Kidney (tissue), 14 donors: ENCODE results near the gene MINDY4. TPM values are rescaled to one million over a fixed set of nuclear protein-coding genes. Genes with fewer than 3 reads are reported as not detected.

Source experiments
- DNase-seq, 5 donors: peaks; one replicate each; pipeline ENCODE4 v3.0.0-alpha.2; 2013 to 2020
- FAIRE-seq: peaks from 2 replicates; lab custom pipeline; 2012; peaks lifted over from hg19 to GRCh38; lab: Jason Lieb, UNC
- H3K27ac ChIP-seq, 2 donors: one replicate each; pipeline ENCODE4 v1.7.0; 2013; ENCODE audit warnings: low read depth in 2 of 2, low read length in 2 of 2, inconsistent platforms in 1 of 2
- H3K27me3 ChIP-seq: one replicate; pipeline ENCODE4 v1.7.1; 2013; ENCODE audit warnings: low read length, inconsistent platforms; ENCODE audit not compliant: control insufficient read depth, insufficient read depth
- H3K36me3 ChIP-seq, 3 donors: one replicate each; pipeline versions ENCODE4 v1.7.0 to v1.7.1; 2013; ENCODE audit warnings: low read length in 3 of 3, control low read depth in 1 of 3, inconsistent platforms in 1 of 3; ENCODE audit not compliant: insufficient read depth in 3 of 3, control insufficient read depth in 2 of 3
- H3K4me1 ChIP-seq, 3 donors: one replicate each; pipeline versions ENCODE4 v1.7.0 to v1.7.1; 2013; ENCODE audit warnings: low read length in 3 of 3, inconsistent platforms in 1 of 3, low read depth in 1 of 3; ENCODE audit not compliant: control insufficient read depth in 2 of 3, insufficient read depth in 2 of 3
- H3K4me3 ChIP-seq, 3 donors: one replicate each; pipeline versions ENCODE4 v1.7.0 to v1.8.1; 2013; ENCODE audit warnings: low read length in 3 of 3, control low read depth in 1 of 3, inconsistent platforms in 1 of 3
- H3K9ac ChIP-seq, 3 donors: one replicate each; pipeline versions ENCODE4 v1.7.0 to v1.7.1; 2013; ENCODE audit warnings: low read length in 3 of 3, control low read depth in 1 of 3, inconsistent platforms in 1 of 3
- H3K9me3 ChIP-seq, 3 donors: one replicate each; pipeline versions ENCODE4 v1.7.0 to v1.7.1; 2013; ENCODE audit warnings: low read length in 3 of 3, control low read depth in 1 of 3, inconsistent platforms in 1 of 3; ENCODE audit not compliant: control insufficient read depth in 2 of 3, insufficient read depth in 1 of 3
- intact Hi-C: fragments of 100-400 bp; cut with DNase I; formaldehyde crosslinking; loops from one replicate; pipeline ENCODE4 v1.11.1; 2022
- polyA plus RNA-seq: library from polyadenylated mRNA; stranded (reverse); fragments of 350-450 nt; fragmentation: Illumina TruSeq; extraction: RNeasy Lipid Tissue Mini Kit (QIAGEN cat#74804); gene quantifications from one replicate; pipeline ENCODE4 v1.2.3, GENCODE V29; 2014; ENCODE audit warnings: low read depth, low replicate concordance; ENCODE audit not compliant: insufficient read depth
- total RNA-seq: library from RNA; stranded (reverse); fragmentation: NEBNext Ultra II Directional; extraction: Animal tissue kit (Norgen Biotek cat#: 25700); gene quantifications from one replicate; pipeline ENCODE4 v1.2.1, GENCODE V29; 2021
- TF ChIP-seq, protein P1 (sequence below): IDR thresholded peaks from 3 replicates; pipeline ENCODE4 v1.5.1; 2012; ENCODE audit warnings: mild to moderate bottlenecking, moderate library complexity, borderline replicate concordance; ENCODE audit not compliant: insufficient read depth; ENCODE audit errors: extremely low read depth
- donor health status: control.
- donor health status: control.
- donor health status: control.
- donor health status: control.
- donor health status: control.
- donor health status: DM: yes; HTN: yes; CAD: no.
- donor health status: Normal renal cell carcinoma (clear cell type).

MINDY4 gene
- total and polyA plus RNA-seq, 2 donors from 2014 or later = 5.3 to 15.3 TPM

DNA sequence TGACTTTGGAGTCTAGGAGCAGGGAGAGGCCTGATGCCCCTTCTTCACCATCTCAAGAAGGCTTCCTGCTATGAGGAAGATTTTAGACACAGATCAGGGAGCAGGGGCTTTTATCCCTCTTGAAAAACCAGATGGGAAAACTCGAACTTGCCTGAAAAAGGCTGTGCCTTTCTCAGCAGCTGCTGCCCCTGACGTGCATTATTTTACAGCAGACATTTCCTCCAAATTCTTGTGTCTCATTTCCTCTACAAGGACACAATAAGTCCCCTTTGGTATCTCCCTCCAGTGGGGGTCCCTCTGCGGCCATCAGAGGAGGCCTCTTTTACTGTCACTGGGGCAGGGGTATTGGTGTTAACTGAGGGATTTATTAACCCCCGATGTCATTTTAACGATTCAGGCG is 102.4 kb downstream of the MINDY4 start:
- H3K36me3 ChIP-seq = peaks cover 0 to 13% (median 13%) of the 10 kb centered on the region in 3 donors
- no peak overlapping the region for H3K9ac ChIP-seq
- FAIRE-seq (no peak), DNase-seq (peak in 2 of 5 donors; percentile 44 to 74)
- H3K27ac ChIP-seq = no peak overlapping the region
- H3K9me3 ChIP-seq = peaks cover 0 to 7% (median 0%) of the 10 kb centered on the region in 3 donors
- H3K4me3 ChIP-seq = no peak overlapping the region
- H3K4me1 ChIP-seq = no peaks in the 10 kb centered on the region
- H3K27me3 ChIP-seq = no peaks in the 10 kb centered on the region
- intact Hi-C loops = no loop called here
- TF ChIP-seq, protein P1, sequence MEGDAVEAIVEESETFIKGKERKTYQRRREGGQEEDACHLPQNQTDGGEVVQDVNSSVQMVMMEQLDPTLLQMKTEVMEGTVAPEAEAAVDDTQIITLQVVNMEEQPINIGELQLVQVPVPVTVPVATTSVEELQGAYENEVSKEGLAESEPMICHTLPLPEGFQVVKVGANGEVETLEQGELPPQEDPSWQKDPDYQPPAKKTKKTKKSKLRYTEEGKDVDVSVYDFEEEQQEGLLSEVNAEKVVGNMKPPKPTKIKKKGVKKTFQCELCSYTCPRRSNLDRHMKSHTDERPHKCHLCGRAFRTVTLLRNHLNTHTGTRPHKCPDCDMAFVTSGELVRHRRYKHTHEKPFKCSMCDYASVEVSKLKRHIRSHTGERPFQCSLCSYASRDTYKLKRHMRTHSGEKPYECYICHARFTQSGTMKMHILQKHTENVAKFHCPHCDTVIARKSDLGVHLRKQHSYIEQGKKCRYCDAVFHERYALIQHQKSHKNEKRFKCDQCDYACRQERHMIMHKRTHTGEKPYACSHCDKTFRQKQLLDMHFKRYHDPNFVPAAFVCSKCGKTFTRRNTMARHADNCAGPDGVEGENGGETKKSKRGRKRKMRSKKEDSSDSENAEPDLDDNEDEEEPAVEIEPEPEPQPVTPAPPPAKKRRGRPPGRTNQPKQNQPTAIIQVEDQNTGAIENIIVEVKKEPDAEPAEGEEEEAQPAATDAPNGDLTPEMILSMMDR = no peak

DNA sequence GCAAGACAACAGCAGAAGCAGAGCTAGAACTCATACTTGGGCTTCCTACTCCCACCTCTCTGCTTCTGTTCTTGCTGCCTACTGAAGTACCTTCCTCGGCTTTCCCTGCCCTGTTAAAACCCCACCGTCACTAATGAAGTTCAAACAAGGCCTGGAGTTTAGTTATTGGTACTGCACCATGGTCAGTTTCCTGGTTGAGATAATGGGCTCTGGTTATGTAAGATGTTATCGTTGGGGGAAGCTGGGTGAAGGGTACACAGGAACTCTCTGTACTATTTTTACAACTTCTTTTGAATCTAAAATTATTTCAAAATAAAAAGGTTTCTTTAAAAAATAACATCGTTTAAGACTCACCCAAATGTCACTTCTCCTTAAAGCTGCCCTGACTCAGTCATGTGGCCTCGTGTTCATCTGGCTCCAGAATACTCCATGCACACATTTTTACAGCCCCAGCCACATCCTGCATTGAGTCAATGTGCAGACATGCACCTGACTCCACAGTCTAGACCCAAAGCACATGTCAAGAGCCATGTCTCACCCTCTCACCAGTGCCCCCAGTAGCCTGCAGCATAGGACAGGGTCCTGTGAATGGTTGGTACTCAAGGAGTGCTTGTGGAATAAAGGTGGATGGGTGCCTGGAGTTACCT is 103.6 kb downstream of the MINDY4 start:
- no peak overlapping the region for H3K4me3 ChIP-seq
- TF ChIP-seq, protein P1 = no peak

DNA sequence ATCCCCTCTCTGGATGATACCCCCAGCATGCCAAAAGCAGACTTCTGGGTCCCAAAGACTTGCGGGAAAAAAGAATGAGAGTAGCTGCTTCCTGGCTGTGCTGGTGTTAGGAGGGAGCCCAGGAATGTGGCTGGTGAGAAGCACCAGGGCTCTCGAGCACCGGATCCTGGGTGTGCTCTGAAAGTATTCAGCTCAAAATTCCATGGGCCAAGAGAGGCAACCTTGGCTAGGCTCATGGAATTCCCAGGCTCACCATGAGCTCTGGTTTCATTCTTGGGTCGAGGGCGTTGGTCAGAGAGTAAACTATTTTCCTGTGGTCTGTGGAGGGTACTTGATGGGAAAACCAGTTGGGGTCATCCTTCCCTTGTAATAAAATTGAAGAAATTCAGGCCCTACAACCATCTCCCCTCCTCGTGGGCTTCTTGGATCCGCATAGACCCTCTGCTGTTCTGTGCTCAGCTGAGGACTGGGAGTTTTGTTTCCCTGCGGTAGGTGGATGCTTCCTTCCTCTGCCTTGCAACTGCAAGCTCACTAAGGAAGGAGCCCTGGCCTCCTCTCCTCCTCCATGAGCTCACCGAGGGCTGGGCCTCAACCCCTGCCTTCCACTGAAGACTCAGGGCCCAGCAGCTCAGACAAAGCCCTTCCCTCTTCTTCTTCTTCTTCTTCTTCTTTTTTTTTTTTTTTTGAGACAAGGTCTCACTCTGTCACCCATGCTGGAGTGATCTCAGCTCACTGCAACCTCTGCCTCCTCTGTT is 106.0 kb downstream of the MINDY4 start:
- Histone ChIP-seq H3K27ac (no peak overlapping the region), H3K9ac (no peak overlapping the region), H3K27me3 (no peaks in the 10 kb centered on the region), H3K4me3 (no peak overlapping the region), H3K9me3 (peaks cover 0 to 7% (median 0%) of the 10 kb centered on the region in 3 donors), H3K4me1 (no peaks in the 10 kb centered on the region), H3K36me3 (peaks cover 0 to 13% (median 12%) of the 10 kb centered on the region in 3 donors)
- DNase-seq (no peak), FAIRE-seq (no peak)
- TF ChIP-seq, protein P1 = no peak
- intact Hi-C loops = no loop called here

More for the DNA sequence above, 103.6 kb downstream of the MINDY4 start:
- intact Hi-C loops = no loop called here
- Histone ChIP-seq H3K36me3 (peaks cover 0 to 13% (median 13%) of the 10 kb centered on the region in 3 donors), H3K9ac (no peak overlapping the region), H3K27me3 (no peaks in the 10 kb centered on the region), H3K9me3 (peaks cover 0 to 7% (median 0%) of the 10 kb centered on the region in 3 donors), H3K4me1 (no peaks in the 10 kb centered on the region), H3K27ac (no peak overlapping the region)
- DNase-seq (no peak), FAIRE-seq (no peak)
